Caki2 (cell line): ENCODE measurements around the gene SHC3. TPM values are rescaled to one million over a fixed set of nuclear protein-coding genes. Genes with fewer than 3 reads are reported as not detected.

Source experiments
- DNase-seq: peaks from one replicate; pipeline ENCODE4 v3.0.0-alpha.2; 2015; ENCODE audit warnings: low read depth
- in situ Hi-C: cut with HindIII; loops from 2 replicates; pipeline ENCODE4 v1.10.0; 2016; ENCODE audit warnings: low sequenced_read_pairs, low pct_unique_long_range_greater_than_20kb, mixed read lengths
- total RNA-seq: library from RNA; depleted of rRNA; stranded (reverse); fragments of >200 nt; shearing (Covaris generic); gene quantifications from 2 replicates; pipeline ENCODE4 v1.2.3, GENCODE V29; 2014; ENCODE audit warnings: low replicate concordance; rRNA removed

The SHC3 gene
- total RNA-seq, 1 experiment from 2014 or later = 1.0 TPM

GRCh38 chr9:88968799-88969198, 209.8 kb downstream of the SHC3 start:
- in situ Hi-C loops = no loop called here
- DNase-seq = no peak

- DNase-seq = no peak
- in situ Hi-C loops = no loop called here
Observed at GRCh38 chr9:88966894-88967676, 211.5 kb downstream of the SHC3 start.

GRCh38 chr9:88965473-88965872, 213.1 kb downstream of the SHC3 start:
- in situ Hi-C loops = no loop called here

GRCh38 chr9:88960632-88961031, 218.0 kb downstream of the SHC3 start:
- in situ Hi-C loops = no loop called here
- DNase-seq = no peak

More at GRCh38 chr9:88965473-88965872, 213.1 kb downstream of the SHC3 start:
- no peak for DNase-seq

GRCh38 chr9:88959727-88960469, 218.7 kb downstream of the SHC3 start:
- in situ Hi-C loops = no loop called here
- no peak for DNase-seq

- in situ Hi-C loops = no loop called here
Observed at GRCh38 chr9:88957526-88957925, 221.1 kb downstream of the SHC3 start.

More at GRCh38 chr9:88957526-88957925, 221.1 kb downstream of the SHC3 start:
- DNase-seq = no peak

Other genes starting within 250 kb of the SHC3 start
- 8.8 and 15.2 TPM in 2 replicates for gene S1PR3, start 187.3 kb downstream of the SHC3 start, total RNA-seq
- gene CKS2, start 132.4 kb upstream of the SHC3 start, total RNA-seq = 412 and 461 TPM in 2 replicates
- gene SECISBP2, start 139.7 kb upstream of the SHC3 start, total RNA-seq = 12.4 and 18.5 TPM in 2 replicates